ENCODE measurements around the gene MTMR11.

GRCh38 chr1:149977345-149977744, 40.7 kb upstream of the MTMR11 start:
- TF ChIP-seq CTCF (conservative IDR thresholded peaks at IDR 0.05 in 1 of 2, IDR thresholded peaks at IDR 0.05 in 1 of 2; ENCODE audit: low read depth in 1 of 2, low read length in 2 of 2), result no peak
- TF ChIP-seq EZH2 (IDR thresholded peaks at IDR 0.05; ENCODE audit: low read length, missing control alignments), result no peak
